Astrocyte of the cerebellum (primary cell): Measurements from ENCODE around the gene ALDH1L1.

ENCODE experiments used
- DNase-seq: peaks from one replicate; pipeline ENCODE4 v3.0.0-alpha.2; 2011; ENCODE audit warnings: low read depth
- H3K4me3 ChIP-seq: 2 replicates; pipeline ENCODE4 v1.5.1; 2011; ENCODE audit warnings: mild to moderate bottlenecking, low read depth, low read length, moderate library complexity
- CTCF ChIP-seq: IDR thresholded peaks from 2 replicates; pipeline ENCODE4 v1.5.1; 2012; ENCODE audit warnings: low read length, low read depth, moderate library complexity, mild to moderate bottlenecking; ENCODE audit errors: missing control alignments
- in situ Hi-C: cut with HindIII; loops from 2 replicates; pipeline ENCODE4 v1.10.0; 2017; ENCODE audit warnings: low sequenced_read_pairs

ALDH1L1 gene

GRCh38 chr3:126109146-126109879 lies 71.1 kb downstream of the ALDH1L1 start:
- in situ Hi-C loops = no loop called here
- no peak for TF ChIP-seq CTCF
- DNase-seq = no peak
- H3K4me3 ChIP-seq = no peak overlapping the region

- no peak overlapping the region for H3K4me3 ChIP-seq
- no peak for TF ChIP-seq CTCF
- DNase-seq = no peak
- in situ Hi-C loops = no loop called here
Measured at GRCh38 chr3:126108676-126109050, 71.7 kb downstream of the ALDH1L1 start.

- DNase-seq = no peak
- H3K4me3 ChIP-seq = no peak overlapping the region
- in situ Hi-C loops = no loop called here
- TF ChIP-seq CTCF = no peak
Measured at GRCh38 chr3:126107957-126108675, 72.3 kb downstream of the ALDH1L1 start.

- no peak for TF ChIP-seq CTCF
- in situ Hi-C loops = no loop called here
- no peak overlapping the region for H3K4me3 ChIP-seq
- no peak for DNase-seq
Measured at GRCh38 chr3:126107203-126107939, 73.0 kb downstream of the ALDH1L1 start.

- TF ChIP-seq CTCF = no peak
- no peak overlapping the region for H3K4me3 ChIP-seq
- no peak for DNase-seq
- in situ Hi-C loops = no loop called here
Measured at GRCh38 chr3:126106336-126107202, 73.8 kb downstream of the ALDH1L1 start.

- H3K4me3 ChIP-seq = no peak overlapping the region
- DNase-seq = no peak
- no peak for TF ChIP-seq CTCF
- in situ Hi-C loops = no loop called here
Measured at GRCh38 chr3:126105691-126106187, 74.6 kb downstream of the ALDH1L1 start.
